Medulla oblongata (tissue), 1 donor: ENCODE measurements around the gene CREBRF.
"Not testable (repeated sequence)": the region's sequence is repeated elsewhere in the genome, so short reads cannot be mapped to it uniquely, and the experiment has no call there.

Experiments used
- DNase-seq: peaks from one replicate; pipeline ENCODE4 v3.0.0-alpha.2; 2015; ENCODE audit errors: extremely low spot score

The CREBRF gene

DNA sequence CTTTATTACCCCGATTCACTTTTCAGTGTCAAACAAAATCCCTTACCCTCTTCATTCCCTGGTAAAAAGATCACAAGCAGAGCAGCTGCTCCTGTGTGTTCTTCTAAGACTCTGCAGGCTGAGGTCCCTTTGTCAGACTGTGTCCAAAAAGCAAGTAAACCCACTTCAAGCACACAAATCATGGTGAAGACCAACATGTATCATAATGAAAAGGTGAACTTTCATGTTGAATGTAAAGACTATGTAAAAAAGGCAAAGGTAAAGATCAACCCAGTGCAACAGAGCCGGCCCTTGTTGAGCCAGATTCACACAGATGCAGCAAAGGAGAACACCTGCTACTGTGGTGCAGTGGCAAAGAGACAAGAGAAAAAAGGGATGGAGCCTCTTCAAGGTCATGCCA lies 34.5 kb downstream of the CREBRF start:
- DNase-seq: no peak

DNA sequence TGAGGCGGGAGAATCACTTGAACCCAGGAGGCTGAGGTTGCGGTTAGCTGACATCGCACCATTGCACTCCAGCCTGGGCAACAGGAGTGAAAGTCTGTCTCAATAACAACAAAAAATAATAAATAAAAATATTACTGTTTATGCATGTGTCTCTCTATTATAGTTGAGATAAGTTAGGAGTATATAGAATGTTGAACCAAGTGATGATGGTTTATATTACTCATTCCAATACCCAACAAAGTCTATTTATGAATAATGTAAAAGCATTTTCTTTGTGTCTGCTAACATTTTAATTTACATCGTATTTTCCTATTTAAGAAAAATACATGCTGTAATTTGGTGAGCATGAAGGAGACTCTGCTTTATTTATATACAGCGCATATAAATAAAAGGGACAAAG lies 35.8 kb downstream of the CREBRF start:
- DNase-seq: no peak

DNA sequence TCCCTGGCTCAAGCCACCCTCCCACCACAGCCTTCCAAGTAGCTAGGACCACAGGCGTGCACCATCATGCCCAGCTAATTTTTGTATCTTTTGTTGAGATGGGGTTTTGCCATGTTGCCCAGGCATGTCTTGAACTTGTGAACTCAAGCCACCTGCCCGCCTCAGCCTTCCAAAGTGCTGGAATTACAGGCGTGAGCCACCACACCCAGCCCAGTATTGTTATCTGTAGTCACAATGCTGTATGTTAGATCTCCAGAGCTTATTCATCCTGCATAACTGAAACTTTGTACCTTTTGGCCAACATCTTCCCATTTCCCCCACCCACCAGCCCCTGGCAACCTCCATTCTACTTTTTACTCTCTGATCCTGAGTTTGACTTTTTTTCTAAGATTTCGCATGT lies 37.5 kb downstream of the CREBRF start:
- no peak for DNase-seq

DNA sequence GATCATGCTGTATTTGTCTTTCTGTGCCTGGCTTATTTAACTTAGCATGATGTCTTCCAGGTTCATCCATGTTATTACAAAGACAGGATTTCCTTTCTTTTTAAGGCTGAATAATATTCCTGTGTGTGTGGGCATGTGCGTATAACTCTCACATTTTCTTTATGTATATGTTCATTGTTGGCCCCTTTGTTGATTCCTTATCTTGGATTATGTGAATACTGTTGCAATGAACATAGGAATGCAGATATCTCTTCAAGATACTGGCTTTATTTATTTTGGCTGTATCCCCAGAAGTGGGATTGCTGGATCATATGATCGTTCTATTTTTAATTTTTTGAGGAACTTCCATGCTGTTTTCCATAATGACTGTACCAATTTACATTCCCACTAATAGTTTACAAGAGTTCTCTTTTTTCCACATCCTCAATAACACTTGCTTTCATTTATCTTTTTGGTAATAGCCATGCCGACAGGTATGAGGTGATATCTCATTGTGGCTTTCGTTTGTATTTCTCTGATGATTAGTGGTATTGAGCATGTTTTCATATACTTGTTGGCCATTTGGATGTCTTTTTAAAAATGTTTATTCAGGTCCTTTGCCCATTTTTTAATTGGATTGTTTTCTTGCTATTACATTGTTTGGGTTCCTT lies 38.0 kb downstream of the CREBRF start:
- DNase-seq: no peak

DNA sequence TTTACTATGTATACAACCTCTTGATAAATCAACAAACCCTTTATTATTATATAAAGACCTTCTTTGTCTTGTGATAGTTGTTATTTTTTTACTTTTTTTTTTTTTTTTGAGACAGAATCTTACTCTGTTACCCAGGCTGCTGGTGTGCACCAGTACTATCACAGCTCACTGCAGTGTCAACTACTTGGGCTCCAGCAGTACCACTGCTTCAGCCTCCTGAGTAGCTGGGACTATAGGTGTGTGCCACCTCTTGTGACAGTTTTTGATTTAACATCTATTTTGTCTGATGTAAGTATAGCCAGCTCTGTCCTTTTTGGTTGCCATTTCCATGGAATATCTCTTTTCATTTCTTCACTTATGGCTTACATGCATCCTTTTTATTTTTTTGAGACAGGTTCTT lies 42.6 kb downstream of the CREBRF start:
- DNase-seq: no peak

DNA sequence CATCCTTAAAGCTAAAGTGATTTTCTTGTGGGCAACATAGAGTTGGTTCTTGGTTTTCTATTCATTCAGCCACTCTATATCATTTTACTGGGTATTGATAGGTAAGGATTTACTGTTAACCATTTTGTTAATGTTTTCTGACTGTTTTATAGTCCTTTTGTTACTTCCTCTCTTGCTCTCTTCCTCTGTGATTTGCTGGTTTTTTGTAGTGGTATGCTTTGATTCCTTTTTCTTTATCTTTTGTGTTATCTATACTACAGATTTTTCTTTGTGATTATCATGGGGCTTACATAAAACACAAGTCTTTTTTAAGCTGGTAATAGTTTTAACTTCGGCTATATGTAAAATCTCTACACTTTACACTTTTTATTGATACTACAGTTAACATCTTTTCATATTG lies 43.3 kb downstream of the CREBRF start:
- DNase-seq: no peak

DNA sequence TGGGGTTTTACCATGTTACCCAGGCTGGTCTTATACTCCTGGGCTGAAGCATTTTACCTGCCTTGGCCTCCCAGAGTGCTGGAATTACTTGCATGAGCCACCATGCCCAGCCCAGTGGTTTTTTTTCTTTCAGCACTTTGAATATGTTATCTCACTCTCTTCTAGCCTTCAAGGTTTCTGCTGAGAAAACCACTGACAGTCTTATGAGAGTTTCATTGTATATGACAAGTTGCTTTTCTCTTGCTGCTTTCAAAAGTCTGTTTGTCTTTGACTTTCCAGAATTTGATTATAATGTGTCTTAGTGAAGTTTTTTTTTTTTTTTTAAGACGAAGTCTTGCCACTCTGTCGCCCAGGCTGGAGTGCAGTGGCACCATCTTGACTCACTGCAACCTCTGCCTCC lies 45.1 kb downstream of the CREBRF start:
- DNase-seq: no peak

DNA sequence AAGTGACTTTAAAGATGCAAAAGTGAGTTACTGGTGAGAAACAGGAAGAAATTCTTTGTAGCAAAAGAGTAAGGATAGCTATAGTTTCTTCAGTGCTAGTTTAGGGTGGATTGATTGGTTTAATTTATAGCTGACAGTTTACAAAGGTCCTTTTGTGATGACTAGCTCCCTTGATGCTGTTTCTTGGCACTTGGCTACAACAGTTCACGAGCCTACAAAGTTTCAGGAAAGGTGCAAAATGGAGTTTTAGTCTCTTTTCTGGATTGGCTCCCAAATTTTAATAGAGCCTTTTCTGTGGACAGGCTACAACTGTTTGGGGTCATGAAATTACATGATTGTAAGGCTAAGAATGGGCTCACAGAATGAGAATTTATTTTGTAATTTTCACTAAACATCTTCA lies 47.3 kb downstream of the CREBRF start:
- DNase-seq: peak; percentile 37

DNA sequence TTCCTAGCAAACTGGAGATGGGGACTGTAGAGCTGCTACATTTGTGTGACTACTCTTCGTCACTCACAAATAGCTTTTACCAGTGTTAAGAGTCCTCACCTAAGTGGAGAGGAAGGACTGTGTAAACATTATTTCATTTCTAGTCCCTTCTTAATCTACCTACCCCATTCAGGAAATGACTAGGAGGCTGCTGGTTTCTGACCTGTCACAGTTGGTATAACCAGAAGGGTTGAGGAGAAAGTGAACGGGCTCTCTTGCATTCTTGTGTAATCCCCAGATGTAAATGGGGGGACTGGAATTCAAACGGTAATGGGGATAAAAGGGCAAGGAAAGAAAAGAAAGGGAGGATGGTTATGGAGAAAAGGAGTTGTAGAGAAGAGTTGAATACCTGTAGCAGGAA lies 52.8 kb downstream of the CREBRF start:
- DNase-seq: no peak

DNA sequence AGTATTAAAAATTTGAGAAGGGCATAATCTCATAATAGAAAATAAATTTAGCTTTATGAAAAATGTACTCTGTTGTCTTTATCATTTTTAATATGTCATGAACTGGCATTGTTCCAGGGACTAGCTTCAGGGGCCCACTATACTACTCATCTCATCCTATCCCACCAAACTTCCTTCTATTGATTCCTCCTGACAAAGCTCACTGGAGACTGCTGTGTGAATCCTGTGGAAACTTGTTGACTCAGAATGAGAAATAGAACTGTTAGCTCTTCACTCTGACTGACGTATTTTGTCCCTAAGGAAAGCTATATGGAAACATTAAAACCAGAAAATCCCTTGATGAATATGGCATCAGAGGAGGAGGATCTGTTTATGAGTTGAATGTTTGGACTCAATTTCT lies 58.4 kb downstream of the CREBRF start:
- no peak for DNase-seq

DNA sequence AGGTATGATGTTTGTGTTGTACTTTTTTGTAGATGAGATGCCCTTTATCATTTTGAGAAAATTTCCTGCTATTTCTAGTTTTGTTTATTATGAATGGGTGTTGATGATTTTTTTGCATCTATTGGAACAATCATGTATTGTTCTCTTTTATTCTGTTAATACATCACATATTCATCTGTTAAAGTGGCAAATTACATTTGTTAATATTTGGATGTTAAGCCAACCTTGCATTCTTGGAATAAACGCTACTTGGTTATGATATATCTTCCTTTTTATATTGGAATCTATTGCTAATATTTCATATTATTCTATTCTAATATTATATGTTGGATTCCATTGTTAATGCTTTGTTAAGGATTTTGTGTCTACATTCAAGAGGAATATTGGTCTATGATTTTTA lies 63.6 kb downstream of the CREBRF start:
- no peak for DNase-seq

DNA sequence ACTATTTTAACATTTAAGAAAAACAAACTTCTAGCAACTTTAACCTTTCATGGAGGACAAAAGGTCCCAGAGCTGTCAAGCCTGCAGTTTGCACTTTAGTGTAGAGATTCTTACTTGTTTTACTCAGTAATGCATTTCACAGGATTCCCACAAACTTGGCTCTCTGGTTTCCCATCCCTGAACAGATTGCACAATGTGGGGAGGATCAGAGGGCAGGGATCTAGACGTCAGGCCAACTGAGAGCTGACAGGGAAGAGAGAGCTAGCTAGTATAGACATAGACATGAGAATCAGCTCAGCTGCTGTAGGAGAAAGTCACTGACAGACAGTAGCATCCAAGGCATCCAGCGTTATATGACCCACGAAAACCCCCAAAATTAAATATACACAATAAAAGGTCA lies 67.3 kb downstream of the CREBRF start:
- no peak for DNase-seq

DNA sequence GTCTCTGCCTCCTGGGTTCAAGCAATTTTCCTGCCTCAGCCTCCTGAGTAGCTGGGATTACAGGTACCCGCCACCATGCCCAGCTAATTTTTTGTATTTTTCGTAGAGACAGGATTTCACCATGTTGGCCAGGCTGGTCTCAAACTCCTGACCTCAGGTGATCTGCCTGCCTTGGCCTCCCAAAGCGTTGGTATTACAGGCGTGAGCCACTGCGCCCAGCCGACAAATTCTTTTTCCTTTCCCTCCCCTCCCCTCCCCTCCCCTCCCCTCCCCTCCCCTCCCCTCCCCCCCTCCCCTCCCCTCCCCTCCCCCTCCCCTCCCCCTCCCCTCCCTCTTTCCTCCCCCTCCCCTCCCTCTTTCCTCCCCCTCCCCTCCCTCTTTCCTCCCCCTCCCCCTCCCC lies 76.0 kb downstream of the CREBRF start:
- DNase-seq: not testable (repeated sequence)

DNA sequence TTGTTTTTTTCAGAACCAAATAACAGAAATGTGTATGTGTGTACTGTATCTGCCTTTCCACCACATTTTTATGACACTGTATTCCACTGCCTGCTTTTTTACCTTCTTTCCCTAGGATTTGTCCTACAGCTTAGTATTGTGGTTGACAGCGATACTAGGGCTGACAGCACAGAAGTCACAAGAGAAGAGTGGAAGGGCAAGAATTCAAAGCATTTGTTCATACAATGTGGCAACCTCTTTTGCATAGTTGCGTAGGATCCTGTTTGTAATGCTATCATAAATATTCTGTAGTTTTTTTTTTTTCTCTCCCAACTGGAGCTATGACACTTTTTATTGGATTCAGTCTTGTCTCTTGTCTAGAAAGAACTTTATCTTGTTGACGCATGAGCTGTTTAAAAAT lies 82.6 kb downstream of the CREBRF start:
- no peak for DNase-seq

DNA sequence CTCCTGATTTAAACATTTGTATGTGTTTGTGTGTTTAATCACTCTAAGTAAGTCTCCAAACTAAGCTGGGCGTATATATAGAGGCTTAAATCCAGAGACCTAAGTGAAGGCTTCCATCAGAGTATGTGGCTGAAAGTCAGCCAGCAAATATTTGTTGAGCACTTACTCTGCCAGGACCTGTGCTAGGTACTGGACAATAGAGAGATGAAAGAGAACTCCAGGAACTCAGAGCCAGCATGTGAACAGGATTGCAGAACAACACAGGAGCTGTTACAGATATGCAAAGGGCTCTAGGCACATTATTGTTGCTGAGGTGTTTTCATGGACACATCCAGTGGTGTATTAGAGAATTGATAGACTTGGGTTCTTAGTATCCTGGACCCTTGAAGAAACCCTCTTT lies 83.5 kb downstream of the CREBRF start:
- no peak for DNase-seq

DNA sequence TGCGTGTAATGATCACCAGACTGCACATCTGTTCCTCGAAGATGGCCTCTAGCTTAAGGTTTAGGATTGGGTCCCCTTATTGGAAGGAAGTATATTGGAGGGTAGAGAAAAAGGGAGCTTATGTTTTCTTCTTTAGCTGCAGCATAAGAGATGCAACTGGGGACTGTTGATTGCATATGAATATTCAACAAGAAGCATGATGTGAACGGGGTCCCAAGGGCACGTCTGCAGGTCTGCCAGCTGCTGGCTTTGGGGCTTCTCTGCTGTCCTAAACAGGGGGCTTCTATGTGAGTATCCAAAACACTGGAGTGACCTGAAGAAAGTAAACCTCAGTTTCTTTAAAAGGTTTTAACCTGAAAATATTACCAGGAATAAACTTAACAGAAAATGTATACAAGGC lies 84.6 kb downstream of the CREBRF start:
- DNase-seq: no peak

DNA sequence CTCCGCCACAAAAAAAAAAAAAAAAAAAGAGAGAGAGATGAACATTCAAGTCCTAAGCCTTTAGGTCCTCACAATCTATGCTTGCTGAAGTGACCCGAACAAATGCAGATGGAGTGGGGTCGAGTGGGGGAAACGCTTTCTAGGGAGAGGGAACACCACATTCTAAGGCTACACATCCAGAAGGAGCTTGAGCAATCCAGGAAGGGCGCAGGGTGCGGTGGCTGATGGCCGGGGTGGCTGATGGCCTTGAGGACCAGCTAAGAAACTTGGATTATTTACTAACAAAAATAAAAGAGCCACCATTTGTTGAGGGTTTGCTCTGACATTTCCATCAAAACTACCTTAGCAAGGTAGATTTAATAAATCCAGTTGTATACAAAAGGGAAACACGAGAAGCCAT lies 87.4 kb downstream of the CREBRF start:
- DNase-seq: peak; percentile 5

DNA sequence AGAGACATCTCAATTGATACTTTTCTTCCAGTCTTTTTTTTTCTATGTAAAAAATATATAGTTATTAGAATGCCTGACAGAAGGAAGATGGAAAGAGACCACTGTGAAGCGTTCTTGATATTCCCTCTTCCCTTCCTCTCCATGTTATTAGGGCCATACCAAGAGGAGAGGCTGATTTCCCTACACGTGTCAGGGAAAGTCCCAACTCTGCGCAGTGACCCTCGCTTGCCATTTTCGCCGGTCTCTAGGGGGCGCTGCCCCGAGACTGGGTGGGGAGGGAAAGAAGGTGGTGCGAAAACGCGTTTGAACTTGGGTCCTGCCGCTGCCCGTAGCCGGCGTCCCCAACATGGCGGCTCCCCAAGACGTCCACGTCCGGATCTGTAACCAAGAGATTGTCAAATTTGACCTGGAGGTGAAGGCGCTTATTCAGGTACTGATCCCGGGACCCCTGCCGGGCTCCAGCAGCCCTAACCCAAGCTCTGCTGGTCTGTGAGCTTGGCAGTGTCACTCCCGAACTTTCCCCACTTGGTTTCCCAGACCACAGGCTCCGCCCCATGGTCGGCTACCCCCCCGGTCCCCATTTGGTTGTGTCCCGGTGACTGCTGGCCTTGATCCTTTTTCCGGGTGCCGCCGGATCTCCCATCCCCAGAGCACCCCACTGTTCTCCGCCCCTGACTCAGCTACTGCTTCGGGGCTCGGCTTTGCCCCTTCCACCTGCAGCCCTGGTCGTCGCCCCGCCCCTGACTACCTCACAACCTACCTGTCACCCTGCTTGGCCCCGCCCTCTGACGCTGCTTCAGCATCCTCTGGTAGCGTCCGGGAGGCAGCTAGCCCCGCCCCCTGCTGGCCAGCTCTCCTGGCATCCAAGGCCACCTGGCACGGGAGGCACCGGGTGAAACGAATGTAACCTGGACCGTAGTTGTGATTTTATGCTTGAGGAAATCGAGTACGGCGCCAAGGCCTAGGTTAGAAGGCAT lies 88.3 kb downstream of the CREBRF start, which contains the start of gene BNIP1:
Gene BNIP1 (plus strand): TSS at position 332 of the 977 bp plus-strand sequence. CDS start 15 bp downstream, at position 347.
- peak; percentile 96 for DNase-seq

DNA sequence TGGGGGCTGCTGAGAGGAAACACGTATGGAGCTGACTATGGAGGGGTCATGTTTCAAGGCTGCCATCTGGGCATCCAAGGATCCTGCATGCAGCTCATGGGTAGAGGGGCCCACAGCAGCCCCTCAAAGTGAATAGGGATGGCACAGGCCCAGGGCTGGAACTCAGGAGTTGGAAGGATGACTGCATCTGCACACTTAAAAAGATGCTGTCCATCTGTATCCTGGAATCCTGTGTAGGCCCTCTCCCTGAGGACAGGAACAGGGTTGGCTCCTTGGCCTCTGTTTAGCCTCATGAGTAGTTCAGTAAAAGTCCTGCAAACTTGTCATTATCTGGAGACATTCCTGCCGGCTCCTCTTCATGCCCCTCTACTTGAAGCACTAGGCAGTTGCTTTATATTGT lies 92.2 kb downstream of the CREBRF start:
- DNase-seq: no peak

DNA sequence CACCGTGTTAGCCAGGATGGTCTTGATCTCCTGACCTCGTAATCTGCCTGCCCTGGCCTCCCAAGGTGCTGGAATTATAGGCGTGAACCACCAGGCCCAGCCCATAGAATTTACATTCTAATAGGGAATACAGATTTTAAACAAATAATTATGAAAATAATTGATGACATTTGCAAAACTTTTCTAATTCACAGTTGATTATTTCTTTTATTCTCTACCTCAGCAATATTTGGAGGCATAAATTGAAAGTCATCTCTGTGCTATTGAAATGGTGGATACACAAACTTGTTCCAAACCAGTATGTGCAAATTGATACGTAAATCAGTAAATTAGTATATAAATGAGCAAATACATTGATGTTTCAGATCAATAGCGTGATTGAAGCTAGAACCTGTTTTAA lies 96.4 kb downstream of the CREBRF start:
- DNase-seq: no peak

DNA sequence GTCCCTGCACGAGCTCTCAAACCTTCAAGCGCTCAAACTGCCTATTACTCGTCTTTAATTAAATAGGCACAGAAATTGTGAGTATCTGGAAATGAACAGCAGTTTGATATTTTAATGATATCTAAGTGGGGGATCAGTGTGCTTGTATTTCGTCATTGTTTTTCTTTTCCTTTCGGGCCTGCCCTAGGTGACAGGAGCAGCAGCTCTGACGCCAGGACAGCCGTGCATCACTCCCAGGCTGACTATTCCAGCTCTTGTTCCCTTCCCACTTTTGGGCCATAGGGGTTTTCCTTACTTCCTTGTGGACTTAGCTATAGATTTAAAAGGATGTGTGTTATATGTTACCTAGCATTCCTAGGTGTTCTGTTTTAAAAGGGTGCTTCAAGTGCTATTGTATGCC lies 97.7 kb downstream of the CREBRF start:
- DNase-seq: no peak

DNA sequence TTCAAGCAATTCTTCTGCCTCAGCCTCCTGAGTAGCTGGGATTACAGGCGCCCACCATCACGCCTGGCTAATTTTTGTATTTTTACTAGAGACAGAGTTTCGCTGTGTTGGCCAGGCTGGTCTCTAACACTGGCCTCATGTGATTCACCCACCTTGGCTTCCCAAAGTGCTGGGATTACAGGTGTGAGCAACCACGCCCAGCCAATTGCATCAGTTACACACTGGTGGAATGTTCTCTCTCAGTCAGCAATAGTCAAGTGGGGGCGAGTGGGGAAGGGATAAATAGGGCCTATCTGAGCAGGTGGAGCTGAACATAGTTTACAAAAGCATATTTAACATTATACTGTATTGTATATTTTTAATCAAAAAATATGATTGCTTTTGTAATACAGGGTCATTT lies 98.5 kb downstream of the CREBRF start:
- not testable (repeated sequence) for DNase-seq

DNA sequence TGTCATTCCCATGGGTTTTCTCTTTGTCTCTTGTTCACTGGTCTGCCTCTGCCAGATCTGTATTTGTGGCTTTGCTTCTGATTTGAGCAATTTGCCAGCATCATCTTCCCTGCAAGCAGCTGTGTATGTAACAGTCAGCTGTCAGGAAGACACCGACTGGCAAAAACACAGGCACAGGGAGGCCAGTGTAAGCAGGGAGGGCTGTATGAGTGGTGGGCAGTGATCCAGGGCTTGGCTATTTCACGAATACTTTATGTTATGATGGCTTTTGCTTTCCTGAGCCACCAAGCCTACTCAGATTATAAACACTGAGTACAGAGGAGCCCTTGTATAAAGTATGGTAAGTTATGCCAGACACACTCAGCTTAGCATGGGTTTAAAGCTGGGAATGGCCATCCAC lies 99.8 kb downstream of the CREBRF start:
- DNase-seq: peak; percentile 57
